C4-2B (cell line): ENCODE results near the gene NT5C1B.

ENCODE experiments used
- ZFX ChIP-seq: fragments of 450-650 bp; IDR thresholded peaks from 2 replicates; pipeline ENCODE4 v1.6.1; 2017
- TF ChIP-seq, protein P1 (sequence below): fragments of 450-650 bp; conservative IDR thresholded peaks from 2 replicates; pipeline ENCODE4 v1.5.1; 2017; ENCODE audit warnings: mild to moderate bottlenecking

DNA sequence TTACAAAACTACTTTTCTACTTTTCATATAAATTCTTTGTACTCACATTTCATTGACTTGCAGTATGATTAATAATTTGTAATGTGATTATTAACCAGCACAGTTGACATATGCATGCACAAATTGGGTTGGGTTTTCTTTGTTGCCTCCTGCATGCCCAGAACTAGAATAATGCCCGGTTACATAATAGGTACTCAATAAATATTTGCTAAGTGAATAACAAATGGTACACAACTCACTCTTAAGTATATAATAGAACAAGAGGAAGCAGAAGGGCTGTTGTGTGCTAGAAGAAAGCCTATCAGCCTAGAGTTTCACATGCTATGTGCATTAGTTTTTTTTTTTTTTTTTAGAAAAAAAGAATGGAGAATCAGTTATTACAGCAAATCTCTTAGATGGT is 38.2 kb downstream of the NT5C1B start:
- TF ChIP-seq, protein P1, sequence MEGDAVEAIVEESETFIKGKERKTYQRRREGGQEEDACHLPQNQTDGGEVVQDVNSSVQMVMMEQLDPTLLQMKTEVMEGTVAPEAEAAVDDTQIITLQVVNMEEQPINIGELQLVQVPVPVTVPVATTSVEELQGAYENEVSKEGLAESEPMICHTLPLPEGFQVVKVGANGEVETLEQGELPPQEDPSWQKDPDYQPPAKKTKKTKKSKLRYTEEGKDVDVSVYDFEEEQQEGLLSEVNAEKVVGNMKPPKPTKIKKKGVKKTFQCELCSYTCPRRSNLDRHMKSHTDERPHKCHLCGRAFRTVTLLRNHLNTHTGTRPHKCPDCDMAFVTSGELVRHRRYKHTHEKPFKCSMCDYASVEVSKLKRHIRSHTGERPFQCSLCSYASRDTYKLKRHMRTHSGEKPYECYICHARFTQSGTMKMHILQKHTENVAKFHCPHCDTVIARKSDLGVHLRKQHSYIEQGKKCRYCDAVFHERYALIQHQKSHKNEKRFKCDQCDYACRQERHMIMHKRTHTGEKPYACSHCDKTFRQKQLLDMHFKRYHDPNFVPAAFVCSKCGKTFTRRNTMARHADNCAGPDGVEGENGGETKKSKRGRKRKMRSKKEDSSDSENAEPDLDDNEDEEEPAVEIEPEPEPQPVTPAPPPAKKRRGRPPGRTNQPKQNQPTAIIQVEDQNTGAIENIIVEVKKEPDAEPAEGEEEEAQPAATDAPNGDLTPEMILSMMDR: no peak
- no peak for TF ChIP-seq ZFX
